OCI-LY7 (cell line): ENCODE results near the gene PTPRJ.

ENCODE experiments used
- CTCF ChIP-seq: fragments of 200-600 bp; sonication (generic); conservative IDR thresholded peaks from 2 replicates; pipeline ENCODE4 v1.5.1; 2014; ENCODE audit warnings: mild to moderate bottlenecking, antibody characterized with exemption, low read length, moderate library complexity, mixed read lengths
- EZH2phosphoT487 ChIP-seq: fragments of 200-600 bp; sonication (generic); IDR thresholded peaks from 2 replicates; pipeline ENCODE4 v1.6.1; 2018; ENCODE audit warnings: low read depth, borderline replicate concordance, mild to moderate bottlenecking, mixed run types, antibody characterized with exemption, low read length, moderate library complexity, mixed read lengths

GRCh38 chr11:48123934-48124755 is 143.8 kb downstream of the PTPRJ start:
- no peak for TF ChIP-seq EZH2phosphoT487
- no peak for TF ChIP-seq CTCF
